ENCODE measurements around the gene SLC6A18. TPM values are rescaled to one million over a fixed set of nuclear protein-coding genes. Genes with fewer than 3 reads are reported as not detected.

The SLC6A18 gene
- total RNA-seq, 1 donor from 2014 or later, result not detected

DNA sequence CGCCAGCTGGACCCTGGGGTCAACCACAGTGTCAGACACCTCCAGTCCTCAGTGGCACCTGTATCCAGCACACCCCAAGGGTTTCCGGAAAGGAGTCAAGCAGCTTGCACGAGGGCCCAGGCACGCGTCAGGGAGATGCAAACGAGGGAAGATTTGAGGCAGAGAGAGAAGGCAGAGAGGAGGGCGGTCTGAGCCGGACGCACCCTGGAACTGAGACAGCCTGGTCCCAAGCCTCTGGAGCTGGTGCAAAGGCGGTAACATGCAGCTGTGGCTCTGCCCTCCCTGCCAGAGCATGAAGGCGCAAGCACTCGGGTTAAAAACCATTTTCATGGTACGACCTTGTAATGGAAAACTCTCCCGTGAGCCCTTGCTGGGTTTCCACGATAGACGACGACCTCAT, 32.2 kb downstream of the SLC6A18 start:
- ChIA-PET CTCF (no interaction called here), POLR2A (no interaction called here)
- TF ChIP-seq, protein P1, sequence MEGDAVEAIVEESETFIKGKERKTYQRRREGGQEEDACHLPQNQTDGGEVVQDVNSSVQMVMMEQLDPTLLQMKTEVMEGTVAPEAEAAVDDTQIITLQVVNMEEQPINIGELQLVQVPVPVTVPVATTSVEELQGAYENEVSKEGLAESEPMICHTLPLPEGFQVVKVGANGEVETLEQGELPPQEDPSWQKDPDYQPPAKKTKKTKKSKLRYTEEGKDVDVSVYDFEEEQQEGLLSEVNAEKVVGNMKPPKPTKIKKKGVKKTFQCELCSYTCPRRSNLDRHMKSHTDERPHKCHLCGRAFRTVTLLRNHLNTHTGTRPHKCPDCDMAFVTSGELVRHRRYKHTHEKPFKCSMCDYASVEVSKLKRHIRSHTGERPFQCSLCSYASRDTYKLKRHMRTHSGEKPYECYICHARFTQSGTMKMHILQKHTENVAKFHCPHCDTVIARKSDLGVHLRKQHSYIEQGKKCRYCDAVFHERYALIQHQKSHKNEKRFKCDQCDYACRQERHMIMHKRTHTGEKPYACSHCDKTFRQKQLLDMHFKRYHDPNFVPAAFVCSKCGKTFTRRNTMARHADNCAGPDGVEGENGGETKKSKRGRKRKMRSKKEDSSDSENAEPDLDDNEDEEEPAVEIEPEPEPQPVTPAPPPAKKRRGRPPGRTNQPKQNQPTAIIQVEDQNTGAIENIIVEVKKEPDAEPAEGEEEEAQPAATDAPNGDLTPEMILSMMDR (IDR thresholded peaks at IDR 0.05), result no peak
- Mint-ChIP-seq H3K27me3 (no peaks in the 10 kb centered on the region), H3K4me3 (no peak overlapping the region), H3K36me3 (ENCODE audit: low read depth) (no peaks in the 10 kb centered on the region), H3K4me1 (no peaks in the 10 kb centered on the region), H3K27ac (no peak overlapping the region), H3K9me3 (no peaks in the 10 kb centered on the region)
- DNase-seq (no peak), ATAC-seq (ENCODE audit: low read depth) (no peak)
- intact Hi-C loops (cut with micrococcal nuclease), result no loop called here

DNA sequence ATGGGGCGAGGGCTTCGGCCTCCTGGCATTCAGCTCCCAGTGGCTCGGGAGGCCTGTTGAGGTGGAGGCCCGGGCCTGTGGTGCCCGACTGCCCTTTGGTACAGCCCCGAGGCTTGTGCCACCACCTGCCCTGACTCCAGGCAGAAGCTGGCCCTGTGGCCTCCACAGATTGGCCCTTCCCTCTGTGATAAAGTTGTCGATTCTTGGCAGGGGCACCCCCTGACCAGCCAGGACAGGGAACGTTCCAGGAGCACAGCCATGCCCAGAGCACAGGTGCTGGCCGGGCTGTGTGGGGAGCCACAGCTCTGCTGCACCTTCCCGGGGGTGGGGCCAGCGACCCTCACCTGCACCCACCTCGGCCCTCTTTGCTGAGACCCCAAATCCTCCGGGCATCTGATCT, 32.7 kb downstream of the SLC6A18 start:
- DNase-seq (no peak), ATAC-seq (ENCODE audit: low read depth) (no peak)
- POLR2A ChIA-PET, result no interaction called here
- TF ChIP-seq, protein P1 (IDR thresholded peaks at IDR 0.05), result no peak
- no peaks in the 10 kb centered on the region for H3K4me1 Mint-ChIP-seq
- CTCF ChIA-PET, result no interaction called here
- no peaks in the 10 kb centered on the region for H3K9me3 Mint-ChIP-seq
- intact Hi-C loops (cut with micrococcal nuclease), result no loop called here
- no peaks in the 10 kb centered on the region for H3K36me3 Mint-ChIP-seq (ENCODE audit: low read depth)
- H3K27me3 Mint-ChIP-seq, result no peaks in the 10 kb centered on the region
- no peak overlapping the region for H3K27ac Mint-ChIP-seq
- H3K4me3 Mint-ChIP-seq, result no peak overlapping the region

DNA sequence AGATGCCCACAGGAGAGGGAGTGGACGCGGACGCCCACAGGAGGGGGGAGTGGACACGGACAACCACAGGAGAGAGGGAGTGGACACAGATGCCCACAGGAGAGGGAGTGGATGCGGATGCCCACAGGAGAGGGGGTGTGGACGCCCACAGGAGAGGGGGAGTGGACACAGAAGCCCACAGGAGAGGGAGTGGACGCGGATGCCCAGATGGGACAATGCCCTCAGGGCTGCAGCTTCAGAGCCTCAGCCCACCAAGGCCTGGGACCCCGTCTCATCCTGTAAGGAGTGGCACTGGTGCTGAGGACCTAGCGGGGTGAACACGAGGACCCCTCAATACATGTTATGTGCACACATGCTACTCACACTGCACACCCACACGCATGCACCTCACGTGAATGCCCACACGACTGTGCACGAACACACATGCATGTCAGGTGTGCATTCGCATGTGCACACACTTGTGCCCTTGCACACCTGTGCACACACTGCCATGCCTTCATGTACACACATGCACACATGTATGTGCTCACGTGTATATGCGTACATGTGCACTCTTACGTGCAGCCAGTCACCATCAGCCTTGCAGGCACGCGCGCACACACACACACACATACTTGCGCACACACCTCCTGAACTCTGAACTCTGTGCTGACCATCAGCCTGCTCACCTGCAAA, 34.8 kb downstream of the SLC6A18 start:
- H3K4me3 Mint-ChIP-seq, result no peak overlapping the region
- intact Hi-C loops (cut with micrococcal nuclease), result no loop called here
- no peaks in the 10 kb centered on the region for H3K4me1 Mint-ChIP-seq
- no peaks in the 10 kb centered on the region for H3K27me3 Mint-ChIP-seq
- H3K9me3 Mint-ChIP-seq, result no peaks in the 10 kb centered on the region
- DNase-seq (no peak), ATAC-seq (ENCODE audit: low read depth) (no peak)
- TF ChIP-seq, protein P1 (IDR thresholded peaks at IDR 0.05), result no peak
- no peaks in the 10 kb centered on the region for H3K36me3 Mint-ChIP-seq (ENCODE audit: low read depth)
- POLR2A ChIA-PET, result no interaction called here
- CTCF ChIA-PET, result no interaction called here
- H3K27ac Mint-ChIP-seq, result no peak overlapping the region

DNA sequence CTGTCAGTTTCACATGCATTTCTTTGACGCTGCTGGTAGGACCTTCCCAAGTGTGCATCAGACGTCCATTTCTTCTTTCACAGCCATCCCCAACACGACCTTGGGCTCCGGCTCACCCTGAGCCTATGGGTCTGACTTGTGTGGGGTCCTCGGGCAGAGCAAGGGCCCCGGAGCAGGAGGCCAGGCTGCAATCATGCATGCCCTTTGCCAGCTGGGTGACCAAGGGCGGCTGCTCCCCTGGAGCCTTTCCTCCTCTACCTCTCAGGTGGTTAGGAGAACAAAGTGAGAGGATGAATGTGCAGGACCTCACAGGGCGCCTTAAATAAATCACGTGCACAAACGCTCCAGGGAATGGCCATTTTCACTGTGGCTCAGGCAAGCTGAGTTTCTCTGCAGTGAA, 36.5 kb downstream of the SLC6A18 start:
- no peak overlapping the region for H3K4me3 Mint-ChIP-seq
- ChIA-PET CTCF (no interaction called here), POLR2A (no interaction called here)
- H3K9me3 Mint-ChIP-seq, result no peaks in the 10 kb centered on the region
- H3K4me1 Mint-ChIP-seq, result no peaks in the 10 kb centered on the region
- no peak overlapping the region for H3K27ac Mint-ChIP-seq
- DNase-seq (no peak), ATAC-seq (ENCODE audit: low read depth) (no peak)
- intact Hi-C loops (cut with micrococcal nuclease), result no loop called here
- TF ChIP-seq, protein P1 (IDR thresholded peaks at IDR 0.05), result no peak
- H3K27me3 Mint-ChIP-seq, result no peaks in the 10 kb centered on the region
- no peaks in the 10 kb centered on the region for H3K36me3 Mint-ChIP-seq (ENCODE audit: low read depth)

DNA sequence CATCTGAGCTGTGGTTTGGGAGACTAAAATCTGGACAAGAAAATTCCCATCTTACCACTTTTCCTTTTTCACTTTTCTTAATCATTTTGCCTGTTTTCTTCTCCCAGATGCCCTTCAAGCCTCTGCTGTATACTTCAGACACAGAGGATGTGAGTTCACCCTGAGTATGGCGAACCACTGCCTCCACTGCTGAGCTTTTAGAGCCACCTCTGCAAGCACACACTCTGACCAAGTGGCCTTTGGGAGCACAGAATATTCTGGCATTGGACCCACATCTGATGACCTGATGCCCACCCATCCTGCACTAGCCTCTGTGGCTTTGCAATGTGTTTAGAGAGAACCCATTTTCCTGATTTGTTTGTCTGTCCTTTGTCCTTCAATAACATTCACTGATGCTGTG, 37.2 kb downstream of the SLC6A18 start:
- no peaks in the 10 kb centered on the region for H3K27me3 Mint-ChIP-seq
- intact Hi-C loops (cut with micrococcal nuclease), result no loop called here
- ATAC-seq (ENCODE audit: low read depth) (no peak), DNase-seq (no peak)
- no peaks in the 10 kb centered on the region for H3K9me3 Mint-ChIP-seq
- TF ChIP-seq, protein P1 (IDR thresholded peaks at IDR 0.05), result no peak
- ChIA-PET CTCF (no interaction called here), POLR2A (no interaction called here)
- no peaks in the 10 kb centered on the region for H3K36me3 Mint-ChIP-seq (ENCODE audit: low read depth)
- no peak overlapping the region for H3K4me3 Mint-ChIP-seq
- no peaks in the 10 kb centered on the region for H3K4me1 Mint-ChIP-seq
- no peak overlapping the region for H3K27ac Mint-ChIP-seq

All from activated B cell treated with CpG ODN at 0.5 μM for 24 hours (primary cell).